DND-41 (cell line): ENCODE results near the gene ARHGAP26.

ENCODE experiments used
- CTCF ChIP-seq: IDR thresholded peaks from 2 replicates; pipeline ENCODE4 v1.5.1; 2012; ENCODE audit warnings: borderline replicate concordance, low read length, moderate library complexity, mild to moderate bottlenecking; ENCODE audit not compliant: poor library complexity, severe bottlenecking; ENCODE audit errors: extremely low read depth
- EZH2 ChIP-seq: IDR thresholded peaks from 3 replicates; pipeline ENCODE4 v1.6.1; 2012; ENCODE audit warnings: borderline replicate concordance, low read depth, mild to moderate bottlenecking, moderate library complexity, low read length, inconsistent platforms; ENCODE audit not compliant: severe bottlenecking

DNA sequence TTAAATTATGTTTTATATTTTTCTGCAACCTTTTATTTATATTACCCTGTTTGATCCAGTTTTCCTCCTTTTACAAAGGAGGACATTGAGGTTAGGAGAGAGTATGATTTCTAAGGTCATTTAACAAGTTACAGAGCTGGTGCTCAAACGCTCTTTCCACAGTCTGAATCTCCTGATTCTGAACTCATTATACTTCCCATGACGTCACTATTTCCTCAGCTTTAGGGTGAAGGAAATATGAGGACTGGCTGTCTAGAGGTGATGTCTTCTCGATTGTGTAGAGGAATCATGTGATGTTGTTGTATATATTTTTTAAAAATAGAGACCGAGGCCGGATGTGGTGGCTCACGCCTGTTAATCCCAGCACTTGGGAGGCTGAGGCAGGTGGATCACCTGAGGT is 140.0 kb downstream of the ARHGAP26 start:
- no peak for TF ChIP-seq CTCF
- TF ChIP-seq EZH2, result no peak
